GM12878 (cell line): ENCODE data around the gene POTED. TPM values are rescaled to one million over a fixed set of nuclear protein-coding genes. Genes with fewer than 3 reads are reported as not detected.
"Not testable (repeated sequence)": the region's sequence is repeated elsewhere in the genome, so short reads cannot be mapped to it uniquely, and the experiment has no call there.

Experiments
- ATAC-seq: fragments of 200-7000 bp; cut with Tn5 transposase; 3 replicates; pipeline ENCODE4 v1.9.1; 2020; ENCODE audit warnings: mild to moderate bottlenecking, moderate library complexity
- Bru-seq: library from RNA; stranded (reverse); fragments of 400-500 nt; gene quantifications from one replicate; lab custom pipeline; 2021; lab: Mats Ljungman, UMichigan
- BruChase-seq, 2 experiments: library from RNA; stranded (reverse); fragments of 400-500 nt; gene quantifications; one replicate each; lab custom pipeline; 2021; lab: Mats Ljungman, UMichigan
- BruUV-seq: library from RNA; stranded (reverse); fragments of 400-500 nt; replicated peaks from 2 replicates; lab custom pipeline; 2021; lab: Mats Ljungman, UMichigan
- CTCF ChIA-PET: fragments of 300-600 bp; sonication (Branson Sonifier 250); formaldehyde crosslinking; extraction: SDS; loops from one replicate; lab custom pipeline; 2021; ENCODE audit warnings: inconsistent platforms; lab: Yijun Ruan, JAX
- POLR2A ChIA-PET: fragments of 350-600 bp; formaldehyde crosslinking; extraction: SDS; loops from one replicate; lab custom pipeline; 2021; ENCODE audit warnings: inconsistent platforms; lab: Charles Lee
- RAD21 ChIA-PET: fragments of 300-600 bp; sonication (Branson Sonifier 250); formaldehyde crosslinking; loops from one replicate; lab custom pipeline; 2023; ENCODE audit warnings: antibody characterized with exemption; ENCODE audit not compliant: unreplicated experiment; lab: Charles Lee
- SMC1A ChIA-PET: fragments of 300-600 bp; sonication (Branson Sonifier 250); formaldehyde crosslinking; loops from one replicate; lab custom pipeline; 2023; ENCODE audit not compliant: unreplicated experiment, uncharacterized antibody; lab: Charles Lee
- DNase-seq: peaks from one replicate; pipeline ENCODE4 v3.0.0-alpha.2; 2011; ENCODE audit warnings: low read depth, low spot score
- FAIRE-seq: peaks from 3 replicates; lab custom pipeline; 2011; peaks lifted over from hg19 to GRCh38; lab: Jason Lieb, UNC
- H2AFZ ChIP-seq: 2 replicates; pipeline ENCODE4 v1.6.0; 2011; ENCODE audit warnings: low read depth, low read length, control low read depth; ENCODE audit not compliant: control insufficient read depth
- H3K27ac ChIP-seq: 2 replicates; pipeline ENCODE4 v1.5.1; 2011; ENCODE audit warnings: control low read depth; ENCODE audit not compliant: control insufficient read depth, insufficient read depth
- H3K27me3 ChIP-seq, 2 experiments: replicated peaks in 1 of 2; 2 replicates each; pipeline versions ENCODE4 v1.6.0 to v1.6.1; 2011; ENCODE audit warnings: low read length in 1 of 2; ENCODE audit not compliant: control insufficient read depth in 2 of 2, insufficient read depth in 2 of 2
- H3K36me3 ChIP-seq, 2 experiments: 2 replicates each; pipeline ENCODE4 v1.5.1; 2011; ENCODE audit warnings: low read length in 1 of 2; ENCODE audit not compliant: control insufficient read depth in 2 of 2, insufficient read depth in 2 of 2
- H3K4me1 ChIP-seq: 2 replicates; pipeline ENCODE4 v1.6.1; 2011; ENCODE audit warnings: mild to moderate bottlenecking, low read length, moderate library complexity, mixed read lengths; ENCODE audit not compliant: control insufficient read depth, insufficient read depth
- H3K4me2 ChIP-seq: 2 replicates; pipeline ENCODE4 v1.6.0; 2011; ENCODE audit warnings: control low read depth; ENCODE audit not compliant: control insufficient read depth, insufficient read depth
- H3K4me3 ChIP-seq: fragments of 200-600 bp; sonication (generic); 2 replicates; pipeline ENCODE4 v1.5.1; 2016
- H3K79me2 ChIP-seq: 2 replicates; pipeline ENCODE4 v1.6.0; 2011; ENCODE audit warnings: low read length; ENCODE audit not compliant: control insufficient read depth, insufficient read depth
- H3K9ac ChIP-seq: 2 replicates; pipeline ENCODE4 v1.8.0; 2011; ENCODE audit warnings: low read length, control low read depth, mixed read lengths; ENCODE audit not compliant: control insufficient read depth, insufficient read depth
- H3K9me3 ChIP-seq: replicated peaks from 3 replicates; pipeline ENCODE4 v1.5.1; 2011; ENCODE audit warnings: mild to moderate bottlenecking, low read length; ENCODE audit not compliant: control insufficient read depth, insufficient read depth
- H4K20me1 ChIP-seq: 2 replicates; pipeline ENCODE4 v1.6.0; 2011; ENCODE audit not compliant: control insufficient read depth, insufficient read depth
- WGBS: methylation state at CpG from one replicate; pipeline ENCODE4 v1.1.6; 2016; ENCODE audit warnings: low lambda C conversion rate; ENCODE audit not compliant: insufficient replicate concordance, insufficient coverage; ENCODE audit errors: missing lambda C conversion rate; 5-methylcytosine and 5-hydroxymethylcytosine counted together
- in situ Hi-C: fragments of 300-500 bp; cut with MboI; formaldehyde crosslinking; loops from 9 replicates; pipeline ENCODE4 v1.14.3; 2018; ENCODE audit warnings: mixed read lengths
- intact Hi-C: fragments of 100-400 bp; cut with micrococcal nuclease; formaldehyde crosslinking; loops from one replicate; pipeline ENCODE4 v1.14.2; 2022; ENCODE audit not compliant: unreplicated experiment
- long read RNA-seq, 2 experiments: library from polyadenylated mRNA; unstranded; transcript quantifications; one replicate each; pipeline ENCODE4 v2.0.0, GENCODE V29; 2019 to 2020
- polyA minus RNA-seq, 3 experiments: library from RNA; depleted of rRNA, polyadenylated mRNA; stranded (reverse); fragments of >200 nt; gene quantifications; 2 replicates each; pipeline ENCODE4 v1.2.3, GENCODE V29; 2011
- polyA plus RNA-seq, 11 experiments: library from polyadenylated mRNA; depleted of rRNA in 4 of 11; unstranded in 6 of 11; stranded (reverse) in 5 of 11; fragments of >200 nt; fragmentation: Nextera tagmentation in 4 of 11; fragmentation: Illumina TruSeq in 1 of 11; extraction: Ambion mirVana in 4 of 11; extraction: Trizol in 1 of 11; gene quantifications; 1 replicate in 1 of 11; 2 replicates in 10 of 11; pipeline versions ENCODE4 v1.2.1 to v1.2.3, GENCODE V29; 2011 to 2016; ENCODE audit warnings: inconsistent platforms in 2 of 11, missing spikeins in 2 of 11, low read depth in 1 of 11
- total RNA-seq, 4 experiments: library from RNA; depleted of rRNA in 3 of 4; stranded (reverse); fragments of >200 nt in 3 of 4; fragmentation: Illumina TruSeq in 1 of 4; extraction: Trizol in 1 of 4; gene quantifications; 2 replicates each; pipeline versions ENCODE4 v1.2.1 to v1.2.3, GENCODE V29; 2013 to 2021

POTED gene
- total RNA-seq (2013; cell fraction: nucleolus; rRNA removed), result not detected in 2 replicates
- total RNA-seq (2014; rRNA removed) (not detected in 2 replicates), total RNA-seq (2014; rRNA removed; fragmentation: Illumina TruSeq; extraction: Trizol) (not detected in 2 replicates), total RNA-seq (2021) (not detected in 2 replicates), polyA plus RNA-seq (2011; rRNA removed) (not detected in 2 replicates), polyA plus RNA-seq (2014; fragmentation: Illumina TruSeq; extraction: Trizol) (not detected in 2 replicates), polyA plus RNA-seq (2014; fragmentation: Nextera tagmentation; extraction: Ambion mirVana) (not detected), polyA plus RNA-seq (2014; rRNA removed) (not detected in 2 replicates), polyA plus RNA-seq (2016; fragmentation: Nextera tagmentation; extraction: Ambion mirVana) (not detected), polyA minus RNA-seq (2011; rRNA and poly(A)+ RNA removed) (not detected in 2 replicates), Bru-seq, nascent RNA (not detected), BruChase-seq, experiment 1, labeled RNA remaining after a 6-hour chase (not detected), BruChase-seq, experiment 2, labeled RNA remaining after a 2-hour chase (not detected)
- not detected for polyA plus RNA-seq (2011; ENCODE audit: low read depth)
- polyA plus RNA-seq (2011; cell fraction: cytosol; rRNA removed), result not detected in 2 replicates
- not detected in 2 replicates for polyA plus RNA-seq (2011; cell fraction: nucleus; rRNA removed)
- polyA plus RNA-seq (2012), result not detected in 2 replicates
- not detected in 2 replicates for polyA minus RNA-seq (2011; cell fraction: cytosol; rRNA and poly(A)+ RNA removed)
- not detected in 2 replicates for polyA minus RNA-seq (2011; cell fraction: nucleus; rRNA and poly(A)+ RNA removed)
- long read RNA-seq, experiment 1, result 0 reads
- long read RNA-seq, experiment 2, result 0 reads

DNA sequence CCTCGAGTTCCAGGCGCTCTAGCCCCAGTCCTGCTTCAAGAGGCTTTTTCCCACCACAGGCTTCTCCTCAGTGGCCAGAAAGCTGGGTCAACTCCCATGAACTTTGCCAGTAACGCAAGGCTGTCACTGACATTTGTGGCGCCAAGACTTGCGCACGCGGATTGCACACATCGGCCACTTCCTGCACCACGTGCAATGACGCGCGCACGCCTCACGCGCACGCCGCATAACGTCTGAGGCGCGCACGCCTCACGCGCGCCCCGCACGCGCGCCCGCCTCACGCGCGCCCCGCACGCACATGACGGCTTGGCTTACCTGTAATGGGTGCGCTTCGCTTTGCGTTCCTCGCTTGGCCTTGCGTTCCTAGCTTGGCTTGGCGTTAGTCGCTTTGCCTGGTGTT lies at the start of gene POTED:
TSS of gene POTED (plus strand) at position 301 of the 400 bp plus-strand sequence. CDS start 452 bp downstream, outside the sequence.
- H3K36me3 ChIP-seq, H3K4me3 ChIP-seq, H4K20me1 ChIP-seq, POLR2A ChIA-PET, intact Hi-C loops, H3K79me2 ChIP-seq, H3K27ac ChIP-seq, SMC1A ChIA-PET, H3K9ac ChIP-seq, RAD21 ChIA-PET, ATAC-seq, FAIRE-seq, in situ Hi-C loops, CTCF ChIA-PET, H3K27me3 ChIP-seq, H2AFZ ChIP-seq, H3K4me2 ChIP-seq, H3K4me1 ChIP-seq, BruUV-seq, H3K9me3 ChIP-seq, DNase-seq: not testable (repeated sequence)
- 98% methylated on average over 20 of the region's 42 CpGs for WGBS

DNA sequence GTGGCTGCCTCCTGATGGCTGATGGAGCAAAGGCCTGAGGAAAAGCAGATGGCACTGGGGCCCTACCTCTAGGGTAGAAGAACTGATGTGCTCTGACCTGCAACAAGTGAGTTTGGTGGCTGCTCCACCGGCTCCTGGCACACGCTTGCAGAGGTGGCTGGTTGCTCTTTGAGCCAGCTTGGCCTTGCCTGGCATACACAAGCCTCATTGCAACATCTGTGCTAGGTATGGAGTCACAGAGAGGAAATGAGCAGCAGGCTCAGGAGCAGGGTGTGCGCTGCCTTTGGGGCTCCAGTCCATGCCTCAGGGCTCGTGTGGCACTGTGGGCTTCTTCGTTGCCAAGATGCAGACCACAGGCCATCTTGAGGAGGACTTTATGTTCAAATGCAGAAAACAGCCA lies 40.5 kb downstream of the POTED start:
- H3K9ac ChIP-seq, intact Hi-C loops, H3K4me1 ChIP-seq, H3K4me2 ChIP-seq, DNase-seq, SMC1A ChIA-PET, H3K9me3 ChIP-seq, POLR2A ChIA-PET, ATAC-seq, FAIRE-seq, H3K79me2 ChIP-seq, RAD21 ChIA-PET, H3K27me3 ChIP-seq, H3K27ac ChIP-seq, in situ Hi-C loops, H3K36me3 ChIP-seq, CTCF ChIA-PET, H2AFZ ChIP-seq, H3K4me3 ChIP-seq, BruUV-seq, H4K20me1 ChIP-seq: not testable (repeated sequence)
- 58% methylated on average over 3 of the region's 5 CpGs for WGBS

DNA sequence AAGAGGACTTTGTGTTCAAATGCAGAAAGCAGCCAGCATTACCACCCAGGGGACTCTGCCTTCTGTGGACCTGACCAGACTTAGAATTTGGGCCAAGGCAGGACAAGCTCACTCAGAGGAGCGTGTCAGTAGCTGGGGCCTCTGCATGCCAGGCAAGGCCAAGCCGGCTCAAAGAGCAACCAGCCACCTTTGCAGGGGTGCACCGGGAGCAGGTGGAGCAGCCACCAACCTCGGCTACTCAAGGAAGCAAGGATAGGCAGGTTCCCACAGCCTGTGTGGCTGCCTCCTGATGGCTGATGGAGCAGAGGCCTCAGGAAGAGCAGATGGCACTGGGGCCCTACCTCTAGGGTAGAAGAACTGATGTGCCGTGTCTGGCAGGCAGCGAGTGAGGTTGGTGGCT lies 42.2 kb downstream of the POTED start:
- H3K4me3 ChIP-seq, H3K4me2 ChIP-seq, H4K20me1 ChIP-seq, H3K27me3 ChIP-seq, ATAC-seq, H3K27ac ChIP-seq, in situ Hi-C loops, H3K9ac ChIP-seq, FAIRE-seq, DNase-seq, H3K36me3 ChIP-seq, SMC1A ChIA-PET, H3K9me3 ChIP-seq, H3K79me2 ChIP-seq, H2AFZ ChIP-seq, H3K4me1 ChIP-seq, BruUV-seq, RAD21 ChIA-PET, intact Hi-C loops, POLR2A ChIA-PET, CTCF ChIA-PET: not testable (repeated sequence)
- 20% methylated on average over 6 of the region's 6 CpGs for WGBS
